ENCODE data around the gene MAL. TPM values are rescaled to one million over a fixed set of nuclear protein-coding genes. Genes with fewer than 3 reads are reported as not detected.

Gene MAL
- total RNA-seq, 1 experiment from 2014 or later = 0.22 TPM

- CTCF ChIA-PET = interaction anchor here (0.6 to 1.6 kb wide), 3 partner anchors 8 to 728 kb away, joined by 3 to 4 read pairs (median 4); no protein-coding TSS in a partner anchor
- no peak overlapping the region for H3K4me3 Mint-ChIP-seq
- no peaks in the 10 kb centered on the region for H3K27me3 Mint-ChIP-seq (ENCODE audit: low read depth)
- peaks cover 3% of the 10 kb centered on the region; the same call in 1 of the 2 replicates for H3K9me3 Mint-ChIP-seq
- POLR2A ChIA-PET = no interaction called here
- no peak for TF ChIP-seq EMX1 (CRISPR knock-in tag; IDR thresholded peaks at IDR 0.05)
- TF ChIP-seq RORB (CRISPR knock-in tag; IDR thresholded peaks at IDR 0.05) = no peak
- TF ChIP-seq ZNF396 (CRISPR knock-in tag; IDR thresholded peaks at IDR 0.05; ENCODE audit: borderline replicate concordance) = no peak
- TF ChIP-seq ZNF138 (CRISPR knock-in tag; conservative IDR thresholded peaks at IDR 0.05) = no peak
- TF ChIP-seq ETV6 (CRISPR knock-in tag; IDR thresholded peaks at IDR 0.05) = no peak
- TF ChIP-seq HMGXB4 (CRISPR knock-in tag; IDR thresholded peaks at IDR 0.05) = no peak
- TF ChIP-seq ZNF416 (CRISPR knock-in tag; IDR thresholded peaks at IDR 0.05) = no peak
- TF ChIP-seq PRDM15 (CRISPR knock-in tag; IDR thresholded peaks at IDR 0.05) = no peak
- no peak for TF ChIP-seq SOX15 (CRISPR knock-in tag; IDR thresholded peaks at IDR 0.05)
- no peak for TF ChIP-seq FOXP4 (CRISPR knock-in tag; IDR thresholded peaks at IDR 0.05)
- no peak for TF ChIP-seq SMAD4 (CRISPR knock-in tag; IDR thresholded peaks at IDR 0.05)
- TF ChIP-seq SP1 (CRISPR knock-in tag; conservative IDR thresholded peaks at IDR 0.05) = no peak
- no peak for TF ChIP-seq RELA (CRISPR knock-in tag; IDR thresholded peaks at IDR 0.05; ENCODE audit: borderline replicate concordance)
- TF ChIP-seq ZBTB21 (CRISPR knock-in tag; IDR thresholded peaks at IDR 0.05; ENCODE audit: borderline replicate concordance) = no peak
- TF ChIP-seq MLX (CRISPR knock-in tag; IDR thresholded peaks at IDR 0.05) = no peak
- no peak for TF ChIP-seq CTCF (IDR thresholded peaks at IDR 0.05)
- TF ChIP-seq AFF4 (CRISPR knock-in tag; IDR thresholded peaks at IDR 0.05; ENCODE audit: borderline replicate concordance) = no peak
- H3K4me1 Mint-ChIP-seq = no peaks in the 10 kb centered on the region
- H3K36me3 Mint-ChIP-seq = no peaks in the 10 kb centered on the region
- no peak for ATAC-seq
- H3K27ac Mint-ChIP-seq = no peak overlapping the region
- no peak for DNase-seq (ENCODE audit: low spot score)
These were observed 46.3 kb downstream of the MAL start for GRCh38 chr2:95071856-95072255.
